Muscle layer of duodenum (tissue), 2 donors: ENCODE measurements around the gene EMILIN2.

Experiments used
- H3K27ac ChIP-seq: one replicate; pipeline ENCODE4 v1.7.0; 2013; ENCODE audit warnings: mild to moderate bottlenecking, low read length
- H3K27me3 ChIP-seq: one replicate; pipeline ENCODE4 v1.7.0; 2013; ENCODE audit warnings: low read depth, mild to moderate bottlenecking, control low read depth, low read length
- H3K36me3 ChIP-seq, 2 donors: one replicate each; pipeline ENCODE4 v1.7.0; 2013; ENCODE audit warnings: low read length in 2 of 2, control low read depth in 1 of 2, mild to moderate bottlenecking in 1 of 2; ENCODE audit not compliant: insufficient read depth in 2 of 2, control insufficient read depth in 1 of 2
- H3K4me1 ChIP-seq, 2 donors: one replicate each; pipeline ENCODE4 v1.7.0; 2013; ENCODE audit warnings: low read length in 2 of 2, mild to moderate bottlenecking in 2 of 2, control low read depth in 1 of 2, moderate library complexity in 1 of 2; ENCODE audit not compliant: insufficient read depth in 2 of 2, control insufficient read depth in 1 of 2
- H3K4me3 ChIP-seq, 2 donors: one replicate each; pipeline ENCODE4 v1.7.0; 2013; ENCODE audit warnings: low read length in 2 of 2, low read depth in 1 of 2, mild to moderate bottlenecking in 1 of 2
- H3K9me3 ChIP-seq, 2 donors: one replicate each; pipeline ENCODE4 v1.7.0; 2013; ENCODE audit warnings: low read length in 2 of 2, control low read depth in 1 of 2, mild to moderate bottlenecking in 1 of 2; ENCODE audit not compliant: control insufficient read depth in 1 of 2
- donor health status: healthy.

Gene EMILIN2

GRCh38 chr18:2880473-2880872 is 33.7 kb downstream of the EMILIN2 start:
- Histone ChIP-seq H3K27ac (no peak overlapping the region), H3K9me3 (no peaks in the 10 kb centered on the region), H3K36me3 (no peaks in the 10 kb centered on the region), H3K27me3 (no peaks in the 10 kb centered on the region), H3K4me1 (peaks cover 0 to 4% of the 10 kb centered on the region in 2 donors), H3K4me3 (no peak overlapping the region)

- no peak overlapping the region for H3K27ac ChIP-seq
- no peaks in the 10 kb centered on the region for H3K27me3 ChIP-seq
- no peaks in the 10 kb centered on the region for H3K36me3 ChIP-seq
- H3K9me3 ChIP-seq: no peaks in the 10 kb centered on the region
- no peak overlapping the region for H3K4me3 ChIP-seq
- H3K4me1 ChIP-seq: no peaks in the 10 kb centered on the region
These were observed 34.5 kb downstream of the EMILIN2 start for GRCh38 chr18:2881088-2881839.

GRCh38 chr18:2881840-2882195 is 35.0 kb downstream of the EMILIN2 start:
- Histone ChIP-seq H3K27me3 (no peaks in the 10 kb centered on the region), H3K4me3 (no peak overlapping the region), H3K36me3 (no peaks in the 10 kb centered on the region), H3K4me1 (no peaks in the 10 kb centered on the region), H3K9me3 (no peaks in the 10 kb centered on the region), H3K27ac (no peak overlapping the region)

- no peaks in the 10 kb centered on the region for H3K36me3 ChIP-seq
- no peak overlapping the region for H3K27ac ChIP-seq
- no peaks in the 10 kb centered on the region for H3K4me1 ChIP-seq
- H3K27me3 ChIP-seq: no peaks in the 10 kb centered on the region
- no peaks in the 10 kb centered on the region for H3K9me3 ChIP-seq
- no peak overlapping the region for H3K4me3 ChIP-seq
These were observed 35.4 kb downstream of the EMILIN2 start for GRCh38 chr18:2882201-2882600.

- Histone ChIP-seq H3K36me3 (no peaks in the 10 kb centered on the region), H3K9me3 (no peaks in the 10 kb centered on the region), H3K4me3 (no peak overlapping the region), H3K27me3 (no peaks in the 10 kb centered on the region), H3K27ac (no peak overlapping the region), H3K4me1 (no peaks in the 10 kb centered on the region)
These were observed 36.4 kb downstream of the EMILIN2 start for GRCh38 chr18:2883076-2883735.

GRCh38 chr18:2884706-2885285 is 38.0 kb downstream of the EMILIN2 start:
- H3K4me3 ChIP-seq: no peak overlapping the region
- no peaks in the 10 kb centered on the region for H3K36me3 ChIP-seq
- H3K4me1 ChIP-seq: no peaks in the 10 kb centered on the region
- H3K9me3 ChIP-seq: no peaks in the 10 kb centered on the region
- no peaks in the 10 kb centered on the region for H3K27me3 ChIP-seq
- H3K27ac ChIP-seq: no peak overlapping the region

GRCh38 chr18:2887470-2887869 is 40.7 kb downstream of the EMILIN2 start:
- no peak overlapping the region for H3K4me3 ChIP-seq
- H3K9me3 ChIP-seq: no peaks in the 10 kb centered on the region
- H3K36me3 ChIP-seq: no peaks in the 10 kb centered on the region
- no peak overlapping the region for H3K27ac ChIP-seq
- H3K27me3 ChIP-seq: no peaks in the 10 kb centered on the region
- no peaks in the 10 kb centered on the region for H3K4me1 ChIP-seq

- Histone ChIP-seq H3K27me3 (no peaks in the 10 kb centered on the region), H3K4me1 (no peaks in the 10 kb centered on the region), H3K9me3 (no peaks in the 10 kb centered on the region), H3K4me3 (no peak overlapping the region), H3K36me3 (no peaks in the 10 kb centered on the region), H3K27ac (no peak overlapping the region)
These were observed 43.0 kb downstream of the EMILIN2 start for GRCh38 chr18:2889761-2890192.

GRCh38 chr18:2890606-2891005 is 43.8 kb downstream of the EMILIN2 start:
- Histone ChIP-seq H3K4me3 (no peak overlapping the region), H3K27ac (no peak overlapping the region), H3K27me3 (no peaks in the 10 kb centered on the region), H3K4me1 (no peaks in the 10 kb centered on the region), H3K36me3 (no peaks in the 10 kb centered on the region), H3K9me3 (peaks cover 0 to 3% of the 10 kb centered on the region in 2 donors)

- Histone ChIP-seq H3K4me1 (no peaks in the 10 kb centered on the region), H3K27ac (no peak overlapping the region), H3K4me3 (no peak overlapping the region), H3K9me3 (peaks cover 0 to 5% of the 10 kb centered on the region in 2 donors), H3K36me3 (no peaks in the 10 kb centered on the region), H3K27me3 (no peaks in the 10 kb centered on the region)
These were observed 45.0 kb downstream of the EMILIN2 start for GRCh38 chr18:2891526-2892431.

GRCh38 chr18:2893056-2893455 is 46.2 kb downstream of the EMILIN2 start:
- Histone ChIP-seq H3K27ac (no peak overlapping the region), H3K4me1 (peaks cover 0 to 2% of the 10 kb centered on the region in 2 donors), H3K27me3 (no peaks in the 10 kb centered on the region), H3K9me3 (peaks cover 0 to 5% of the 10 kb centered on the region in 2 donors), H3K36me3 (no peaks in the 10 kb centered on the region), H3K4me3 (no peak overlapping the region)
